HG03045 (cell line): ENCODE results near the gene OBP2B.
"Not testable (repeated sequence)": the region's sequence is repeated elsewhere in the genome, so short reads cannot be mapped to it uniquely, and the experiment has no call there.

ENCODE experiments used
- ATAC-seq: cut with Tn5 transposase; IDR thresholded peaks from one replicate; pipeline ENCODE4 v1.9.1; 2021; ENCODE audit warnings: mild to moderate bottlenecking, moderate library complexity; ENCODE audit not compliant: unreplicated experiment

OBP2B gene

GRCh38 chr9:133238851-133239532 is 29.9 kb upstream of the OBP2B start:
- ATAC-seq: no peak

GRCh38 chr9:133238272-133238850 is 29.3 kb upstream of the OBP2B start:
- no peak for ATAC-seq

DNA sequence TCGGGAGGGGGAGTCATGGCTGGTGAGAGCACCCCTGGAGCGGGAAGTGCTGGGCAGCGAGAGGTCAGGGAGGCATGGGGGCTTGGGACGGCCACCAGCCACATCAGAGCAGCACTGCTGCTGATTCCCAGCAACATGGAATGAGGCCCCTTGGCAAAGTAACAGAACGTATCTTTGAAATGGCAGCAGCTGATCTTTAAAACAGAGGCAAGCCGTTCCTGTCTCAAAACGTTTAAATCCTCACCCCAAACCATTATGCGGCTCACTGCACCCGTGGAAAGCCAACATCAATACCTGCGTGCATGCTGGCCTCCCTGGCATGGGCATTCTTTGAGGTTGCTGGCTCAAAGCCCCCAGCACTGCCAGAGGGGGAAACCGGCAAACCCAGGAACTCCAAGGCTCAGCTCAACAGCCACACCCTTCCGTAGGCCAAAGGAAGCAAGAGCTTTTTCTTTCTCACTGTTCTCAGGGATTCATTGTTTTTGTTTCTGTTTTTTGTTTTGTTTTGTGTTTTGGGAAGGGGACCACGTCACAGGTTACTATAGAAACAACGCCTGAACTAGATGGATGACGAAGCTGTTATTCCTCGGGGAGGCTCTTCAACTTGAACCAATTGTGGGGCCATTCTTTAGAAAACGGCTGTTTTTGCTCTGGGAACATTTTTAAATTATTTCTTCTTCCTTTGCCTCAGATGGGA is 28.1 kb upstream of the OBP2B start:
- ATAC-seq: no peak

DNA sequence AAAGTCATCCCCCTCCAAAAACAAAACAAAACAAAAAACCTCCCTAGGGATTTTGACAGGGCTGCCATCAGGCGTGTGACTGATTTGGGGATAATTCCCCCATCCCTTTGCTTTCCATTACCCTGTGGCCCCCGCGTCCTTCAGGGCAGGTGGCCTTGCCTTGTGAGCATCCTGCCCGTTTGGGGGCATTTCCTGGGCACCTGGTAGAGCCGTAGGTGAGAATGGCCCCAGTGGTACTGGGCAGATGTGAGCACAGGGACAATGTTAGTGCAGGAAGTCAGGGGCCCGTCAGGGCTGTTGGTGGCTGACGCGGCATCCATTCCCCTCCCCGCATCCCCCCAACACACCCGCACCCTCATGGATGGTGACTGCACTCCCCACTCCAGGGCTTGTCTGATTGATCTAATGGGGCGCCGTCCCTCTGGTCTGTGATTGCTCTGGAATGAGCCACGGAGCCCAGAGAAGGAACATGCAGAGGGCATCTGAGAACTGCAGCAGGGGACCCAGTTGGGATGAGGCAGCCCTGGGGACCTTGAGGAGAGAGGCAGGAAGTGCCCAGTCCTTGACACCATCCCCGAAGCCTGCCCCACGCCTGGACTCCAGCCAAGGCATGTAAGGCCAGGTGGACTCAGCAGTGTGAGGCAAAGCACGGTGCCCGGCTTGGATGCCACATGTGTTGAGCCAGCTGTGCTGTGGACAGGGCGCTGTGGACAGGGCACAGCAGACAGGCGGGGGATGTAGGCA is 27.4 kb upstream of the OBP2B start:
- ATAC-seq: not testable (repeated sequence)

DNA sequence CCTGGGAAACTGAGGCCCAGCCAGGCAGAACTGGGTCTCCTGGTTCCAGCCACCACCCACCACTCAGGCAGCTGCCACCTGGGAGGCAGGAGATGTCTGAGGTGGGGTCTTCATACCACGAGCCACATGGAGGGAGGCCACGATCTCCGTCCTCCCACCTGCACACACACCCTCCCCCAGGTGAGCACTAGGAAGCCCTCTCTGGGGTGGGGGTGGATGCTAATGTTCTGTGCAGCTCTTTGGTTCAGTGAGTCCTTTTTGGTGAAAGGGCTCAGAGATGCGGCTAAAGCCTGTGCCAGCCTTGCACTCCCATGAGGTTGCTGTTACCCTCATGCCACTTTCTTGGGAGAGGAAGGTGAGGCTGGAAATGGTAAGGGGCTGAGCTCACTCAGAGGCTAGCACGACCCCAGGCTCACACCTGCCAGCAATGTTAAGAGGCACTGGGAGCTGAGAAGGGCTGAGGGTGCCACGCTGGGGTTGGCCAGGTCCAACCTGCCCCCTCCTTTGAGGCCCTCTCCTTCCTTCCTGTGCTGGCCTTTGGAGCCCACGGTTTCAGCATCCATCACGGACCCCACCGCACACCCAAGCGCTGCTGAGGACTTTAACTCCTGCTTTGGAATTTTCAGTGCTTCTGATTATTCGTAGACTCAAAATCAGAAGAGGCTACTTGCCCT is 26.6 kb upstream of the OBP2B start:
- no peak for ATAC-seq

GRCh38 chr9:133234577-133235322 is 25.7 kb upstream of the OBP2B start:
- ATAC-seq: no peak

GRCh38 chr9:133233681-133234432 is 24.8 kb upstream of the OBP2B start:
- no peak for ATAC-seq

DNA sequence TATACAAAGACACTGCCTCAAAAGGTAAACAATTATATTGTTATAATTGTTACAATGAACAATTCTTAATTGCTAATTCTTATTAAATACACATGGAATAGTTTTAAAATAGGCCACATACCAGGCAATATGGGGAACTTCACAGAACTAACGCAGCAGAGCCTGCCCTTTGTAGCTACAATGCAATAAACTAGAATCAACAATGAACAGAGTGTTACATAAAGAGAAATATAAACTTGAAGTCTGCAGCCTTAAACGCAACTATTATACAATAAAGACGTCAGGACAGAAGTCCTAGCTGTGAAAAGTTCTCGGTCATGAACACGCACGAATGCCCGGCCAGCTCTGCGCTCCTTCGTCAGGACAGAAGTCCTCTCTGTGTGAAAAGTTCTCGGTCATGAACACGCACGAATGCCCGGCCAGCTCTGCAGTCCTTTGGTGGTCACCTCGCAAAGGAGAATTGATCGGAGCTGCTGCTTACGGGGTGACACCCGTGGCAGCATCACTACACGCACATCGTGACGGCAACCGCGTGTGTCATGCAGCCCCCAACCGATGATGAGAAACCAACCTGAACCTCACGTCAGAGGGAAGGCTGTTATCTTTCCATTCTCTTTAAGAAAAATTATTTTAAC is 23.0 kb upstream of the OBP2B start:
- not testable (repeated sequence) for ATAC-seq

GRCh38 chr9:133230514-133230913 is 21.5 kb upstream of the OBP2B start:
- not testable (repeated sequence) for ATAC-seq

DNA sequence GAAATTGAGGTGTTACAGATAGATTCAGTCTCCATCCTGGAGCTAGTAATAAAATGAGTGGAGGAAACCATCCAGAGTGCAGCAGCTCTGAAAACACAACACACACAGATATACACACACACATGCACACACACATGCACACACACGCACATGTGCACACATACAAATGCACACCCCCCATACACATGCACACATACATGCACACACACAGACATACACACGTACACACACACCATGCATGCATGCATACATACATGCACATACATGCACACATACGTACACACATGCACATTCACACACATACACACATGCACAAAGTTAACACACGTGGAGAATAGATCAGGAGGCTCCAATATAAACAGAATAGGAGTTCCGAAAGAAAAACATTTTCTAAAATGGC is 21.0 kb upstream of the OBP2B start:
- no peak for ATAC-seq

- not testable (repeated sequence) for ATAC-seq
Measured at GRCh38 chr9:133228474-133229193, 19.6 kb upstream of the OBP2B start.

GRCh38 chr9:133227996-133228395 is 18.9 kb upstream of the OBP2B start:
- not testable (repeated sequence) for ATAC-seq

DNA sequence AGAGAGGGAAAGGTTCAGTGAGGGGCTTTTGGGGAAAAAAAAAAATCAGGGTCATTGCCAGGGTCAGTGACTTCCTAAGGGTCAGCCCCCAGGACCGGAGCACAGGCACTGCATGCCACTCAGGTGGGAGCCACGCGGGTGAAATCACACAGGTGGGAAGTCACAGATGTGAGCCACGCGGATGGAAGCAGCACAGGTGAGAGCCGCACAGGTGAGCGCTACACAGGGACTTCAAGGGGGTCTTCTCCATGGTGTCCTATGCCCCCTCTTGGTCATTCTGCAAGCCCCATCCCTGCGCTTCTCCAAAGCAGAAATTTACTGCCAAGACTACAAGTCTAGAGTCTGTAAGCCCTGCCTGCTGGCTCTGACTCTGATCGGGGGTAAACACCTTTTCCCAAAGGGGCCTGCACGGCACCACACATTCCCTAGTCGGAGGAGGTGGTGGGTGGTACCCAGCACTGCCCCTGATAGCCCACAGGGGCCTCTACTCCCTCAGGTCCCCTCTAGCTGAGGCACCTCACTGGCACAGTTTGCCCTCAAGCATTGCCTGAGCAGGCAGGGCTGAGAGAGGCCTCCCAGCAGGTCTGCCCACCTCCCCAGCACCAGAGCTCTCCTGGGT is 18.3 kb upstream of the OBP2B start:
- no peak for ATAC-seq

GRCh38 chr9:133226219-133227171 is 17.4 kb upstream of the OBP2B start:
- ATAC-seq: no peak

DNA sequence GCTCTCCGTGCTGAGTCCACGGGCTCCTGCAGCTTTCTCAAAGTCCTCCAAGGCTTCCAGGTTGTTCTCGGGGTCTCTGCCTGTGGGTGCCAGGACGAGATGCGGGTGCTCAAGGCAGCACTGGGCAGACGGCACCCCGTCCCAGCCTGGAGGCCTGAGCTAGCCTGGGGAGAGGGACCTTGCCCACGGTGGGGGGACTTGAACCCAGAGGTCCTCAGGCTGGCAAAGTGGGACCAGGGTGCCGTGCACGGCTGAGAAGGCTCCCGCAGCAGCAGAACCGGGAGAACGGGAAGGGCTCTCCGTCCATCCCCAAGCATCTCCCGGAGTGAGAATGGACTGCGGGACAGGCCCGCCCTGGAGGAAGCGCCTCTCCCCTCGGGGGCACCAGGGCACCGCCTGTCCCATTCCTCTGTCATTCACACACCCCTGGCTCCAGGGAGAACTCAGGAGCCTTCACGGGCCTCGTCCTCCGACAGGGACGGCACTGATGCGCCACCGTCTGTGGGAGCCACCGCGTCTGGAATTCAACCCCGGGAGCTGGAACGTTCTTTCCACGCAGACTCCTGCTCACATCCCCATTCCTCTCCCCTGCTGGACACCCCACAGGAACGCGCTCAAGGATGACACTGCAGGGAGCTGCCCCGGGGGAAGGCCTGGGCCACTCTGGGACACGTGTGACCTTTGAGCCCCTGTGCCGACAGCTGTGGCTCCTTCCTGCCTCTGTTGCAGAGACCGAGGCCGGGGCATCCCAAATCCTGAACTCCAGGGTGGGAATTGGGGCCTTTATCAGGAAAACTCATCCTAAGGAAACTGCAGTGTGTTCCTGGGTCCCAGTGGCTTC is 16.3 kb upstream of the OBP2B start:
- no peak for ATAC-seq

DNA sequence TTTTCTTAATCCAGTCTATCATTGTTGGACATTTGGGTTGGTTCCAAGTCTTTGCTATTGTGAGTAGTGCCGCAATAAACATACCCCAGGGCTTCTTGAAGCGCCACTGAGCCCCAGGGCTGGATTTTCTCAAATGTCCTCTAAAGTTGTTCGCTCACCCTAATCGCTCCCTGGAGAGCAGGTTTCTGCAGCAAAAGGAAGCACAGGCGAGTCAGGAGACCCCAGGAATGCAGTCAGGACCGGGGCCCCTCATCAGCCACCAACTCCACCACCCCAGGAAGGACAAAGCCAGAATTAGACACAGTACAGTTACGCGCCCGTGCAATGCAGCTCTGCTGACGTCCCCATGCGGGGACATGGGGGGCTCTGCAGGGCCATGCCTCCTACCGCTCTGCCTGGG is 15.7 kb upstream of the OBP2B start:
- no peak for ATAC-seq
